Sigmoid colon (tissue), 4 donors: ENCODE measurements around the gene LRP10.

Experiments
- EP300 ChIP-seq, 4 donors: sonication (generic); formaldehyde crosslinking; IDR thresholded peaks; one replicate each; pipeline ENCODE4 v1.6.1; 2017; ENCODE audit warnings: antibody characterized with exemption in 4 of 4
- POLR2A ChIP-seq, 2 donors: fragments of 450-650 bp; IDR thresholded peaks; one replicate each; pipeline ENCODE4 v1.6.1; 2016; ENCODE audit warnings: antibody characterized with exemption in 2 of 2, mild to moderate bottlenecking in 2 of 2, moderate library complexity in 2 of 2
- TF ChIP-seq, protein P1 (sequence below), 4 experiments: fragments of 450-650 bp in 3 of 4; fragments of 200-600 bp in 1 of 4; IDR thresholded peaks; one replicate each; pipeline ENCODE4 v1.5.1; 2016 to 2019; ENCODE audit warnings: antibody characterized with exemption in 4 of 4, mild to moderate bottlenecking in 3 of 4, moderate library complexity in 2 of 4

DNA sequence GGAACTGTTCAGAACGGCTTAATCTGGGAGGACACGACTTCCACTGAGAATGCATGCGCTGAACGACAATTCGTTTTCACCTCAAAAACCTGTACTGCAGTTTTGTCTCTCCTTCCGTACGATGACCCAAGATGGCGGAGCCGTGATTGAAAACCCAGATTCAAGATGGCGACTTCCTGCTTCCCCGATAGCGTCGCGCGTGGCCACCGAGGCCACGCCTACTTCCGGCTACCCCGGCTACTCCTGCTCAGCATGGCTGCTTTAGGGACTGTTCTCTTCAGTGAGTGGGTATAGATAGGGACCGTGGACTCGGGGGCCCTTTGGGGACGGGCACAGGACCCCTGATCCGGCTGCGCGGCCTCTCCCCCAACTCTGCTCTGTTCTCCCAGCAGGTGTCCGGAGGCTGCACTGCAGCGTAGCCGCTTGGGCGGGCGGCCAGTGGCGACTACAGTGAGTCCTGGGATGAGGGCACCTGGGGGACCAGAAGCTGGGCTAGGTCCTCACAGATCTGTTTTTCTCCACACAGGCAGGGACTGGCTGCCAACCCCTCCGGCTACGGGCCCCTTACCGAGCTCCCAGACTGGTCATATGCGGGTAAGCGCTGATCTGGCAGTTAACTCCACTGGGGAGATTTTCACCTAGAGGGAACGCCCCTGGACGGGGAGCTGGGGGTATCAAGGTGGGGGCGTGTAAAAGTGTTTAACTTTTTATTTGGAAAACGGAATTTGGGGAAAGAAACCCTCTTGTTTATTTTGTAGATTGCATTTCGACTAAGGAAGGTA is 41.7 kb upstream of the LRP10 start, which contains the start of gene MRPL52:
- TF ChIP-seq EP300 (IDR thresholded peaks at IDR 0.05), result no peak
- TF ChIP-seq POLR2A (IDR thresholded peaks at IDR 0.05), result no peak
- TF ChIP-seq, protein P1, sequence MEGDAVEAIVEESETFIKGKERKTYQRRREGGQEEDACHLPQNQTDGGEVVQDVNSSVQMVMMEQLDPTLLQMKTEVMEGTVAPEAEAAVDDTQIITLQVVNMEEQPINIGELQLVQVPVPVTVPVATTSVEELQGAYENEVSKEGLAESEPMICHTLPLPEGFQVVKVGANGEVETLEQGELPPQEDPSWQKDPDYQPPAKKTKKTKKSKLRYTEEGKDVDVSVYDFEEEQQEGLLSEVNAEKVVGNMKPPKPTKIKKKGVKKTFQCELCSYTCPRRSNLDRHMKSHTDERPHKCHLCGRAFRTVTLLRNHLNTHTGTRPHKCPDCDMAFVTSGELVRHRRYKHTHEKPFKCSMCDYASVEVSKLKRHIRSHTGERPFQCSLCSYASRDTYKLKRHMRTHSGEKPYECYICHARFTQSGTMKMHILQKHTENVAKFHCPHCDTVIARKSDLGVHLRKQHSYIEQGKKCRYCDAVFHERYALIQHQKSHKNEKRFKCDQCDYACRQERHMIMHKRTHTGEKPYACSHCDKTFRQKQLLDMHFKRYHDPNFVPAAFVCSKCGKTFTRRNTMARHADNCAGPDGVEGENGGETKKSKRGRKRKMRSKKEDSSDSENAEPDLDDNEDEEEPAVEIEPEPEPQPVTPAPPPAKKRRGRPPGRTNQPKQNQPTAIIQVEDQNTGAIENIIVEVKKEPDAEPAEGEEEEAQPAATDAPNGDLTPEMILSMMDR (IDR thresholded peaks at IDR 0.05), result no peak
